OCI-LY7 (cell line): ENCODE results near the gene ZSCAN10.

ENCODE experiments used
- EZH2phosphoT487 ChIP-seq: fragments of 200-600 bp; sonication (generic); IDR thresholded peaks from 2 replicates; pipeline ENCODE4 v1.6.1; 2018; ENCODE audit warnings: low read depth, borderline replicate concordance, mild to moderate bottlenecking, mixed run types, antibody characterized with exemption, low read length, moderate library complexity, mixed read lengths
- TF ChIP-seq, protein P1 (sequence below): fragments of 200-600 bp; sonication (generic); conservative IDR thresholded peaks from 2 replicates; pipeline ENCODE4 v1.5.1; 2014; ENCODE audit warnings: mild to moderate bottlenecking, antibody characterized with exemption, low read length, moderate library complexity, mixed read lengths

DNA sequence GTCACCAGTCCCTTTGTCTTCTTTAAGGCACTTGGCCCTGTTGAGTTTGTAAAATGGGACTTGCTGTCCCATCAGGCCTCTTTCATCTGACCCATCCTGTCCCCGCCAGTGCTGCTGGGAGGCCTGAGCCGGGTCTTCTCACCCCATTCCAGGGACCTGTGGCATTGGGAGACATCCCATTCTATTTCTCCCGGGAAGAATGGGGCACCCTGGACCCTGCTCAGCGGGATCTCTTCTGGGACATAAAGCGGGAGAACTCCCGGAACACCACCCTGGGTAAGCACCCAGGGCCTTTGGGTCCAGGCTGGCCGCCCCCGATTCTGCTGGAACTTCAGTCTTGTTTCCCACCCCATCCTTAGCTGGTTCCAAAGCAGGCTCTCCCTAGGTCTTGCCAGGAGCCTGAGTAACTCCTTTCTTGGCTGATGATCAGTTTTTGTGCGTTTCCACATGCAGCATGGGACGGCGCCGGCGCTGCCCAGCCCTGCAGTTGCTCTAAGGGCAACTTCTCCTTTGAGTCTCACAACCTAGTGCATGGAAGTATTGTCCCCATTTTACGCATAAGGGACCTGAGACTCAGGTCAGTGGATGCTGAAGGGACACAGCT is 39.8 kb upstream of the ZSCAN10 start:
- TF ChIP-seq, protein P1, sequence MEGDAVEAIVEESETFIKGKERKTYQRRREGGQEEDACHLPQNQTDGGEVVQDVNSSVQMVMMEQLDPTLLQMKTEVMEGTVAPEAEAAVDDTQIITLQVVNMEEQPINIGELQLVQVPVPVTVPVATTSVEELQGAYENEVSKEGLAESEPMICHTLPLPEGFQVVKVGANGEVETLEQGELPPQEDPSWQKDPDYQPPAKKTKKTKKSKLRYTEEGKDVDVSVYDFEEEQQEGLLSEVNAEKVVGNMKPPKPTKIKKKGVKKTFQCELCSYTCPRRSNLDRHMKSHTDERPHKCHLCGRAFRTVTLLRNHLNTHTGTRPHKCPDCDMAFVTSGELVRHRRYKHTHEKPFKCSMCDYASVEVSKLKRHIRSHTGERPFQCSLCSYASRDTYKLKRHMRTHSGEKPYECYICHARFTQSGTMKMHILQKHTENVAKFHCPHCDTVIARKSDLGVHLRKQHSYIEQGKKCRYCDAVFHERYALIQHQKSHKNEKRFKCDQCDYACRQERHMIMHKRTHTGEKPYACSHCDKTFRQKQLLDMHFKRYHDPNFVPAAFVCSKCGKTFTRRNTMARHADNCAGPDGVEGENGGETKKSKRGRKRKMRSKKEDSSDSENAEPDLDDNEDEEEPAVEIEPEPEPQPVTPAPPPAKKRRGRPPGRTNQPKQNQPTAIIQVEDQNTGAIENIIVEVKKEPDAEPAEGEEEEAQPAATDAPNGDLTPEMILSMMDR = no peak
- no peak for TF ChIP-seq EZH2phosphoT487
